Measurements from ENCODE around the gene THUMPD2.

The THUMPD2 gene

GRCh38 chr2:39778233-39778632, 825 bp downstream of the THUMPD2 start:
- Histone ChIP-seq H4K8ac (ENCODE audit: low read length) (no peak overlapping the region), H4K91ac (ENCODE audit: low read length) (no peak overlapping the region), H2BK120ac (ENCODE audit: low read depth, low read length) (no peak overlapping the region), H3K9ac (ENCODE audit: low read length) (peak overlapping the region; percentile 98), H3K4me1 (ENCODE audit: control insufficient read depth, insufficient read depth, low read depth, low read length) (peaks cover 6% of the 10 kb centered on the region), H3K79me1 (replicated peaks; ENCODE audit: low read length, poor library complexity, severe bottlenecking) (peaks cover 4% of the 10 kb centered on the region), H3K4ac (ENCODE audit: low read depth in 1 of 2, low read length in 2 of 2) (no peak overlapping the region), H2AK5ac (ENCODE audit: low read length, severe bottlenecking) (no peak overlapping the region), H2AFZ (ENCODE audit: low read depth, low read length) (no peak overlapping the region), H3K18ac (ENCODE audit: low read depth in 1 of 2, low read length in 2 of 2) (no peak overlapping the region), H2BK5ac (ENCODE audit: low read depth, low read length, poor library complexity, severe bottlenecking) (no peak overlapping the region), H3K23ac (ENCODE audit: low read length in 2 of 2) (no peak overlapping the region), H3K27me3 (ENCODE audit: control insufficient read depth in 1 of 2, insufficient read depth in 1 of 2, low read length in 2 of 2) (no peaks in the 10 kb centered on the region), H3K9me3 (ENCODE audit: control insufficient read depth, low read length) (no peaks in the 10 kb centered on the region), H3K36me3 (ENCODE audit: control insufficient read depth in 1 of 2, insufficient read depth in 2 of 2, low read depth in 1 of 2, low read length in 2 of 2) (peaks cover 4 to 6% of the 10 kb centered on the region in 2 experiments), H3K27ac (ENCODE audit: low read length, poor library complexity, severe bottlenecking) (no peak overlapping the region), H3K4me3 (ENCODE audit: insufficient read depth in 1 of 2, low read depth in 1 of 2, low read length in 2 of 2) (peak overlapping the region in 1 of 2 experiments; percentile 90), H3K4me2 (ENCODE audit: low read length, poor library complexity, severe bottlenecking) (peak overlapping the region; percentile 70), H3K14ac (ENCODE audit: low read length in 2 of 2) (no peak overlapping the region), H2BK12ac (ENCODE audit: low read length in 2 of 2) (no peak overlapping the region), H2BK15ac (ENCODE audit: low read depth, poor library complexity, severe bottlenecking) (no peak overlapping the region)
- no CpG with 5 or more reads among the region's 2 CpGs for WGBS
- DNase-seq = peak; percentile 16

- no peak overlapping the region for H4K91ac ChIP-seq (ENCODE audit: low read length)
- no peak overlapping the region for H3K23ac ChIP-seq (ENCODE audit: low read length in 2 of 2)
- no peaks in the 10 kb centered on the region for H3K9me3 ChIP-seq (ENCODE audit: control insufficient read depth, low read length)
- no peak overlapping the region for H3K4me3 ChIP-seq (ENCODE audit: insufficient read depth in 1 of 2, low read depth in 1 of 2, low read length in 2 of 2)
- peaks cover 2% of the 10 kb centered on the region for H3K4me1 ChIP-seq (ENCODE audit: control insufficient read depth, insufficient read depth, low read depth, low read length)
- no peak overlapping the region for H2AK5ac ChIP-seq (ENCODE audit: low read length, severe bottlenecking)
- H3K9ac ChIP-seq (ENCODE audit: low read length) = no peak overlapping the region
- no peak overlapping the region for H2BK12ac ChIP-seq (ENCODE audit: low read length in 2 of 2)
- H3K4ac ChIP-seq (ENCODE audit: low read depth in 1 of 2, low read length in 2 of 2) = no peak overlapping the region
- no CpG with 5 or more reads among the region's 1 CpG for WGBS
- H2BK5ac ChIP-seq (ENCODE audit: low read depth, low read length, poor library complexity, severe bottlenecking) = no peak overlapping the region
- DNase-seq = no peak
- peak overlapping the region; percentile 5 for H2BK120ac ChIP-seq (ENCODE audit: low read depth, low read length)
- H4K8ac ChIP-seq (ENCODE audit: low read length) = no peak overlapping the region
- H3K27me3 ChIP-seq (ENCODE audit: control insufficient read depth in 1 of 2, insufficient read depth in 1 of 2, low read length in 2 of 2) = no peaks in the 10 kb centered on the region
- no peak overlapping the region for H3K4me2 ChIP-seq (ENCODE audit: low read length, poor library complexity, severe bottlenecking)
- H3K36me3 ChIP-seq (ENCODE audit: control insufficient read depth in 1 of 2, insufficient read depth in 2 of 2, low read depth in 1 of 2, low read length in 2 of 2) = peaks cover 11 to 38% of the 10 kb centered on the region in 2 experiments
- H3K79me1 ChIP-seq (replicated peaks; ENCODE audit: low read length, poor library complexity, severe bottlenecking) = peaks cover 14% of the 10 kb centered on the region
- no peak overlapping the region for H3K27ac ChIP-seq (ENCODE audit: low read length, poor library complexity, severe bottlenecking)
- H3K18ac ChIP-seq (ENCODE audit: low read depth in 1 of 2, low read length in 2 of 2) = no peak overlapping the region
- no peak overlapping the region for H3K14ac ChIP-seq (ENCODE audit: low read length in 2 of 2)
- no peak overlapping the region for H2BK15ac ChIP-seq (ENCODE audit: low read depth, poor library complexity, severe bottlenecking)
- no peak overlapping the region for H2AFZ ChIP-seq (ENCODE audit: low read depth, low read length)
Observed at GRCh38 chr2:39772812-39773152, 6.3 kb downstream of the THUMPD2 start.

GRCh38 chr2:39772086-39772811, 6.8 kb downstream of the THUMPD2 start:
- Histone ChIP-seq H3K23ac (ENCODE audit: low read length in 2 of 2) (no peak overlapping the region), H2BK12ac (ENCODE audit: low read length in 2 of 2) (no peak overlapping the region), H3K9me3 (ENCODE audit: control insufficient read depth, low read length) (no peaks in the 10 kb centered on the region), H2AFZ (ENCODE audit: low read depth, low read length) (no peak overlapping the region), H3K18ac (ENCODE audit: low read depth in 1 of 2, low read length in 2 of 2) (no peak overlapping the region), H3K9ac (ENCODE audit: low read length) (no peak overlapping the region), H4K8ac (ENCODE audit: low read length) (no peak overlapping the region), H3K14ac (ENCODE audit: low read length in 2 of 2) (no peak overlapping the region), H3K79me1 (replicated peaks; ENCODE audit: low read length, poor library complexity, severe bottlenecking) (peaks cover 14% of the 10 kb centered on the region), H3K27ac (ENCODE audit: low read length, poor library complexity, severe bottlenecking) (no peak overlapping the region), H2BK5ac (ENCODE audit: low read depth, low read length, poor library complexity, severe bottlenecking) (no peak overlapping the region), H3K36me3 (ENCODE audit: control insufficient read depth in 1 of 2, insufficient read depth in 2 of 2, low read depth in 1 of 2, low read length in 2 of 2) (peaks cover 11 to 41% of the 10 kb centered on the region in 2 experiments), H2AK5ac (ENCODE audit: low read length, severe bottlenecking) (no peak overlapping the region), H3K4ac (ENCODE audit: low read depth in 1 of 2, low read length in 2 of 2) (no peak overlapping the region), H2BK120ac (ENCODE audit: low read depth, low read length) (no peak overlapping the region), H4K91ac (ENCODE audit: low read length) (no peak overlapping the region), H3K4me2 (ENCODE audit: low read length, poor library complexity, severe bottlenecking) (no peak overlapping the region), H3K27me3 (ENCODE audit: control insufficient read depth in 1 of 2, insufficient read depth in 1 of 2, low read length in 2 of 2) (no peaks in the 10 kb centered on the region), H3K4me3 (ENCODE audit: insufficient read depth in 1 of 2, low read depth in 1 of 2, low read length in 2 of 2) (no peak overlapping the region), H3K4me1 (ENCODE audit: control insufficient read depth, insufficient read depth, low read depth, low read length) (peaks cover 2% of the 10 kb centered on the region), H2BK15ac (ENCODE audit: low read depth, poor library complexity, severe bottlenecking) (no peak overlapping the region)
- DNase-seq = peak; percentile 63
- WGBS = 90% methylated on average over 3 of the region's 3 CpGs

- H3K14ac ChIP-seq (ENCODE audit: low read length in 2 of 2) = no peak overlapping the region
- H2BK12ac ChIP-seq (ENCODE audit: low read length in 2 of 2) = no peak overlapping the region
- H3K9me3 ChIP-seq (ENCODE audit: control insufficient read depth, low read length) = no peaks in the 10 kb centered on the region
- no peak overlapping the region for H2AK5ac ChIP-seq (ENCODE audit: low read length, severe bottlenecking)
- H3K4me1 ChIP-seq (ENCODE audit: control insufficient read depth, insufficient read depth, low read depth, low read length) = no peaks in the 10 kb centered on the region
- H2BK15ac ChIP-seq (ENCODE audit: low read depth, poor library complexity, severe bottlenecking) = no peak overlapping the region
- no peak for DNase-seq
- H3K9ac ChIP-seq (ENCODE audit: low read length) = no peak overlapping the region
- no peak overlapping the region for H2AFZ ChIP-seq (ENCODE audit: low read depth, low read length)
- no peak overlapping the region for H3K4ac ChIP-seq (ENCODE audit: low read depth in 1 of 2, low read length in 2 of 2)
- H3K79me1 ChIP-seq (replicated peaks; ENCODE audit: low read length, poor library complexity, severe bottlenecking) = peaks cover 3% of the 10 kb centered on the region
- no peak overlapping the region for H3K27ac ChIP-seq (ENCODE audit: low read length, poor library complexity, severe bottlenecking)
- H3K4me3 ChIP-seq (ENCODE audit: insufficient read depth in 1 of 2, low read depth in 1 of 2, low read length in 2 of 2) = no peak overlapping the region
- H3K27me3 ChIP-seq (ENCODE audit: control insufficient read depth in 1 of 2, insufficient read depth in 1 of 2, low read length in 2 of 2) = no peaks in the 10 kb centered on the region
- H3K4me2 ChIP-seq (ENCODE audit: low read length, poor library complexity, severe bottlenecking) = no peak overlapping the region
- no peak overlapping the region for H2BK120ac ChIP-seq (ENCODE audit: low read depth, low read length)
- H3K18ac ChIP-seq (ENCODE audit: low read depth in 1 of 2, low read length in 2 of 2) = no peak overlapping the region
- H3K23ac ChIP-seq (ENCODE audit: low read length in 2 of 2) = no peak overlapping the region
- no peak overlapping the region for H4K8ac ChIP-seq (ENCODE audit: low read length)
- H4K91ac ChIP-seq (ENCODE audit: low read length) = no peak overlapping the region
- H3K36me3 ChIP-seq (ENCODE audit: control insufficient read depth in 1 of 2, insufficient read depth in 2 of 2, low read depth in 1 of 2, low read length in 2 of 2) = peaks cover 3 to 88% of the 10 kb centered on the region in 2 experiments
- no peak overlapping the region for H2BK5ac ChIP-seq (ENCODE audit: low read depth, low read length, poor library complexity, severe bottlenecking)
- WGBS = no CpG with 5 or more reads among the region's 2 CpGs
Observed at GRCh38 chr2:39762448-39762847, 16.6 kb downstream of the THUMPD2 start.

Measured in mesenchymal stem cell (in vitro differentiated cells and primary cell).